ENCODE measurements around the gene CCDC192.

Gene CCDC192

DNA sequence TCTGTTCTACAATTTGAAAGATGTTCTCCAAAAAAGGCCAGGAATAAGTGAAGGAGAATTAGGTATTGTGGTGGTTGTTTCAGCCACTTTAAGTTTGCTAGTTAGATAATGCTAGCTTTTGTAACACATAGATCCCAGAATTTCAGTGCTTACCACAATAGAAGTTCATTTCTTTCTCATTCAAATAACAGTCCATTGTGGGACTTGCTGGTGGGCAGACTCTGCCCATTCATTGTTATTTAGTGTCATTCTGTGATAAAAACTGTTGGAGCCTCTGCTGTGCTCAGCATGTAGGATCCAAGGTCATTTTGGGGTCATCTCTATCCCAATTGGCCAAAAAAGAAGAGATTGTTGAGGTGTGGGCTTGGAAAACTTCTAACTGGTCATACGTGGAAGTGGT lies 106.8 kb downstream of the CCDC192 start:
- DNase-seq (ENCODE audit: low spot score): no peak

DNA sequence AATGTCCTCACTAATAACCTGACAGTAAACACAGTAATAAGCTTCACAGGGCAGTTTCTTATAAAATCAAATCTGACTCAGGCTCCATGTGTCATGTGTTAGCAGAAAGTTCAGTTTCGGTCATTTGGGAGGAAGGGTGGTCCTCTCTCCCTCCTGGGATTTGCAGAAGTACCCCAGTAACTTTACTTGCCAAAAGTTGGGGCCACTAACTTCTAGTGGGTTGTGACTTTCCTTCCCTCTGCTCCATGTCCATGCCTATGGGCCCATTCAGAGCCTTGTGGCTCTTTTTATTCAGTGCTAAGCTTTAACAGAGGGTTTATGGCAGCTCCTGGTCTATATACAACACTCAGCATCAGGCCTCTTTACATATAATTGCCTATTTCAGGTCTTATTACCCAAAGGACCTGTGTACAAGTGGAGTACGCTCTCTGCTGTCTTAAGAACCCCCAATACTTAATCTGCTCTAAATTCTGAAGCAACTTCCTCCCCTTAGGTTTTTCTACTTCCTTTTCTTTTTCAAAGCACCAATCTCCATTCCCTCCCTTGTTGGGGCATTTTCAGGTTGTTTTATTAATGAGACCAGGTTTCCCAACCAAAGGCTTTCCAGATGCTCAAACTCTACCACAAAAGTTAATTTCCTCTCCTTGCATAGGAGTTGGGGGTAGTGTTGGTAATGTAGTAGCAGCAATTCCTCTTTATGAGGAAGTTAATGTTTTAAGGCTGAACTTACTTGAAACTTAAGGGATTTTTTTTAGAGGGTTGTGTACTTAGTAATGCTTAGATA lies 107.7 kb downstream of the CCDC192 start:
- DNase-seq (ENCODE audit: low spot score): no peak

DNA sequence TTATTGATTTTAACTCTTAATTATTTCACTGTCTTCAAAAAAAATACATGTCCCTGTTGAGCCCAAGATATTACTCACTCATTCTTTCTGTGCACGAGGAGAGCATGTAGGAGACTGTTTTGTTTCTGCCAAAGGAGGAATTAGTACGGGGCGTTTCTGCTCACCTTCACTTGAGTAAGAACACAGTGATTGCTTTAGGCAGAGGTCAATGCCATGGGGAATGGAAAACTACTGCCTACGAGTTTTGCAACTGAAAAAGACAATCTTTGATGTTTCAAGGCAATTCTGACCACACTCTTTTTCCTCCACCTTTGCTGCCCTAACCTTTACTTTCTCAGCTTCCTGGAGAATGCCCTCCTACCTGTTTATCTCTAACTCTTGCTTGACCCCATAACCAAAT lies 109.4 kb downstream of the CCDC192 start:
- DNase-seq (ENCODE audit: low spot score): no peak

DNA sequence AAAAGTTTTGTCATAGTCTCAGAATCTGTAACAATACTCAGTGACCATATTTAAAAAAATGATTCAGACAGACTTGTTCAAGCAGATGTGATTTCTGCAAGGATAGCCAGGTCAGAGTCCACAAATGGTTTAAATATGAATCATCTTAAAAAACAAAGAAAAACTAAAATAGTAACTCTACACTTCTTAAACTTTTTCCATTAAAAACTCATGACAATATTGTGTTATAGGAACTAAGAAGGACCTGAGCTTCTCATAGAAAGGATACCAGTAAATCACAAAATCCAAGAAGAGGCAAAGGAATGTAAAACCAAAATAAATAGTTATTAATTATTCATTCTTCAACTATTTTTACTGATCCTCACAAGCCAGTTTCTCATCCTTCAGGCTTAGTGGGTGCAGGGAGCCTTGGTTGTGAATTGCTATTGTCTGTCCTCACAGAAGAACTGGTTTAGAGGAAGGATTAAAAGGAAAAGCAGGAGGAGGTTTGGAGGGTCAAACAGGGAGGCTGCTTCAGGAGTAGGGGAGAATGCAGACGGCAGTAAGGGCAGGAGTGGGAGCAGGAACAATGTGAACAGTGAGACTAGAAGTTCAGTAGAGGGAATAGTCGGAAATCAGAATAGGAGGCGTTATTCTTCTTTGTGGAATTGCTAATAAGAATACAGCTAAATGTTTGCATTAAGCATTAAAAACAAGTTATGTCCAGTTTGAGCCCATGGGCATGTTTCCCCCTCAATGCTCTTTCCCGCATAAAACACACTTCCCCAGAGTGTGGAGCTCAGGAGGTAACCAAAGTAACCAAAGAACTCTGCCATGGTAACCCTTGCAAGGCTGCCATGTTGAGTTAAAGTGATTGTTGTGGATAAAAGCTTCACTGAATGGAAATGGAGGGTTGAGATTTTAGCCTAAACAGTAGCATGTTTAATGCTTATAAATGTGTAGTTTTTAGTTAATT lies 110.7 kb downstream of the CCDC192 start:
- DNase-seq (ENCODE audit: low spot score): no peak

DNA sequence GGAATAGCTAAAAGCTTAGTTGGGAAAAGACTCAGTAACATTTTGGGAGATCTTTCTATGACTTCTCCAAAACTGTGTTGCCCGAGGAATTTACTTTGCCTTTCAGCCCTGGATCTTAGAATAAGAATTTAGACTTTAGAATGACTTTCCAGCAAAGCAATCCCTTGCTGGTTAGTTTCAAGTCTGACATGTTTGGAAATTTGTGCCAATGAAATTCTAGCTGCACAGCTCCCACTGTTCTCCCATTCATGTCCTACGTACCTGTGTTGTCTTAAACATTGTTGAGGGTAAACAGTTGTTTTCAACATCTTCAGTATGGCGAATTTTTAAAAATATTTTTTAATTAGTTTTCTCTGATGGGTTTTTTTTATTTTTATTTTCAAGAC lies 111.4 kb downstream of the CCDC192 start:
- DNase-seq (ENCODE audit: low spot score): no peak

DNA sequence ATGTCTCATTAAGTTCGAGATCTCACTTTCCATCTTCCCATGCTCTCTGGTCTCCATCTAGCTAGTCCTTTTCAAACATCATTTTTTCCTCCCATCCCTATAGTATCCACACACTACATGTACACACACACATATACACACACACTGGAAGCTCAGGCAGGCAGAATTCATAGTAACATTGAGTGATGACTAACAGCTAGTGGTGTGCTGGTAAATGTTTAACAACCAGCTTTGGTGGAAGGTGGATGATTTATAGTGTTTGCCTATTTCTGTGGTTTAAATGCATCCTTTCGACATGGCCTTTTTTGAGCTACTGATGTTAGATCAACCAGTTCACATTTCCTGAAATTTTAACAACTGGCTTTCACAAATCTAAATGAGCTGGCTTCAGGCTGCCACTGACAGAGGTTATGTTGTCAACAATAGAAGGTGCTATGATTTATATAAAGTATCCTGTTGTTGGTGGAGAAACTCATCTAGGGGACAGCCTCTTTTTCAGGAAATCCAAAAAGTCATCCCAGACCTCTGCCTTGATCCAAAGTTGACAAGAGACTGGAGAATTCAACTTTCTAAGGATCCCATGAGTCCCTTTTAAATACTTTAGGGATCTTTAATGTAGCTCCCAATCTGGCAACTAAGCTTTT lies 117.8 kb downstream of the CCDC192 start:
- DNase-seq (ENCODE audit: low spot score): no peak

DNA sequence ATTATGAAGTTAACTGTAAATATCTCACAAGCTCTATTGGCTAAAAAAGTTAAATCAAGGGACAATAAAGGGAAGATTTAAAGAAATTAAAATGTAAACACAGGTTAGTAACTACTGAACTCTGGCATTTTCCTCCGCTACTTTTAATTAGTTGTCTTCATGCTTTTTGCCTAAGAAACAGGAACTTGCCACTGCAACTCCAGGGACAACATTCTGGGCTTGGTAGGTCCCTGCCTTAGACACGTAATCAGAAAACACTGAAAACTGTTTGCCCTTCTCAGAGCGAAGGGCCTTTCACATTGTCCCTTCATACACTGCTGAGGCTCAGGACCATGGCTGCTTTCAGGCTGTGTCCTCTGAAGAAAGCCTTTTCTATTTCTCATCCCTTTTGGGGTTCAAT lies 118.7 kb downstream of the CCDC192 start:
- DNase-seq (ENCODE audit: low spot score): no peak

DNA sequence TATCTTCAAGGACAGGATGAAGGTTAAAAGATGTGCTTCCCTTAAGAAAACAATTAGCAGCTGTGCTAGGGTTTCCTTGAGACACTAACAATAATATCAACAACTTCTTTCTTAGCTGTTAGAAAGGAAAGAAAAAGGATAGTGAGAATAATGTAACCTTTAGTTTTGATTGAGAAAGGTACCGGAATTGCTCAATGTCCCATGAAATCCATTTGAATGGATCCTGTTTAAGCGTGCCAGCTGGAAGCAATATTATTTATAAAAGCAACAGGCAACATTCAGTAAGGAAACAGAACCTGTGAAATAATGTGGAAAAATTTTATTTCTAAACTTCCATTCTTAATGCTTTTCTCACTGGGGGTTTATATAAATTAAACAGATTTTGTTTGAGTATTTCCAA lies 120.9 kb downstream of the CCDC192 start:
- no peak for DNase-seq (ENCODE audit: low spot score)

DNA sequence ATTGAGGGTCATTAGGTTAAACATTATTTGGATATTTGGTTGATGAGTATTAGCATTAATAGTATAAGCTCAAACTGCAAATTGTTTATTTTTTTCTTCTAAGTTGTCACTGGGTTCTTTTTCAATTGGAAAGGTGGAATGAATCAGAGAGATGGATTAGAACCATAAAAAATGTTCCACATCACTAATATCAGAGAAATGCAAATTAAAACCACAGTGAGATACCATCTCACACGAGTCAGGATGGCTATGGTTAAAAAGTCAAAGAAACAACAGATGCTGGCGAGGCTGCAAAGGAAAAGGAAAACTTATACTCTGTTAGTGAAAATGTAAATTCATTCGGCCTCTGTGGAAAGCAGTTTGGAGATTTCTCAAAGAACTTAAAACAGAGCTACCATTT lies 122.8 kb downstream of the CCDC192 start:
- DNase-seq (ENCODE audit: low spot score): no peak

DNA sequence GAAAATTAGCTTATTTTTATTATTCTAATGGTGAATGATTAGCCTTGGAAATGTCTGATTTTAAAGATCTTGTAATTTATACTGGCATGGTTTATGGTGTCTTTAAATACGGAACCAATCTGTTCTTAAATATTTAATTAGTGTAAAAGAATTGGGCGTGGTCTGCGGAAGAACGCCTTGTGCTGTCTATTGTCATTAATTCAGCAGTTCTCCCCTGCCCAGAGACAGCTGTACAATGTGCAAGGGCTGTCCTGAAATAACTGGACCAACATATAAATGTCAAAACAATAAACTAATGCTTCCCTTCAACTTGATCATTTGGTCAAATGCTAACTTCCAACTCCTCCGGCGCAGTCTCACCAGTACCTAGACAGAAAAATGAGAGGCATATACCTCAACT lies 124.3 kb downstream of the CCDC192 start:
- no peak for DNase-seq (ENCODE audit: low spot score)

DNA sequence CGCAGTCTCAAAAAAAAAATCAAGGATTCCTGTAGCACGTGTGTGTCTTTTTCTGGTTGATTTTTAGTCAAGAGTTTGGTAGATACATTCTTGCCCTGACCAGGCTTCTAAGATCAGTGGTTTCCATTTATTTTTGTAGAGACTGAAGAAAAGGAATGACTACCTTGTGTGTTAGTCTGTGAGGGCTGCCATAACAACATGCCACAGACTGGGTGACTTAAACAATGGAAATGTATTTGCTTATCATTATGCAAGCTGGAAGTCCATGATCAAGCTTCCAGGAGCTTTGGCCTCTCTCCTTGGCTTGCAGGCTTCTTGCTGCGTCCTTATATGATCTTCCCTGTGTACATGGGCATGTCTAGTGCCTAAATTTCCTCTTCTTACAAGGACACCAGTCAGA lies 127.0 kb downstream of the CCDC192 start:
- no peak for DNase-seq (ENCODE audit: low spot score)

DNA sequence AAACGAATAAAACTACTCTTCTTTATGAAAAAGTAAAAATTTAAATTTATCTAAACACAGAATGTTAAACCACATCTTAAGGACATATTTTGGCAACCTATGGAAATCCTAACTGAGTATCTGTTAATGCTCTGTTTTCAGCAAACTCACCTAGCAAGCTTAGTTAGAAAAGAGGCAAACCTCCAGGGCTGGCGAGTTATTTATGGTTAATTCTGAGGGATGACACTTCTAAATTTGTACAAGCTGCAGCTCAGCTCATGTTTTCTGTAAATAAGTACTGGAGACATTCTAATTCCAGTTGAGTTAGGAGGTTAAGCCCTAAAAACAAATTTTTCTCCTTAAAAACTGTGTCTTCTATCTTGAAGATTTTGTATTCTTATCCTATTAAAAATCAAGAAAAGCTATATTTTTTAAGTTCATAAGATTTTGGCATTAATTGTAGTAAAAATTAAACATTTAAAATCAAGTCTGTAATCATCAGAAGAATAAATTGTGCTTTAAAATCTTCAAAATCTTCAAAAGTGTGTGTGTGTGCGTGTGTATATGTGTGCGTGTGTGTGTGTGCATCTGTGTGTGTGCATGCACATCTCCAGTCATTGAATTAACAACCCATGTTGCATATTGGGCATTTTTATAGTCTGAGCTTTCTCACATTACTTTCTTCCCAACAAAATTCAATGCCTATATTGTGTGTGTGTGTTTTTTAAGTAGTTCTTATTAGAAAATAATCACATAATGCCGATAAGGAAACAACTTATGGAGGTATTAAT lies 127.8 kb downstream of the CCDC192 start:
- DNase-seq (ENCODE audit: low spot score): no peak

DNA sequence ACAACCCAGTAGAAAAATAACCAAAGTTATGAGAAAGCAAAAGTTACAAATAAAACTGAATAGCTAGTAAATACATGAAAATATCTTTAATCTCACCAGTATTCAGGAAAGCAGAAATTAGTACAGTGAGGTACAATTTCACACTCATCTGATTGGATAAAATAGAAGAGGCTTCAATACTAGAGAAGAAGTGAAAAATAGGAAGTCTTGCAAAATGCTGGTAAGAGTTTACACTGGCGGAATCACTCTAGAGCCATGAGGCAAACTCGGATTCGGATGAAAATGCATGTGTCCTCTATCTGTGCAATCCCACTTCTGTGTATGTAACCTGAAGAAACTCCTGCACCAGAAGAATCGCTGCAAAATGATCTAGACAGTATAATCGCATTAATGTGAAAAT lies 128.9 kb downstream of the CCDC192 start:
- DNase-seq (ENCODE audit: low spot score): no peak

DNA sequence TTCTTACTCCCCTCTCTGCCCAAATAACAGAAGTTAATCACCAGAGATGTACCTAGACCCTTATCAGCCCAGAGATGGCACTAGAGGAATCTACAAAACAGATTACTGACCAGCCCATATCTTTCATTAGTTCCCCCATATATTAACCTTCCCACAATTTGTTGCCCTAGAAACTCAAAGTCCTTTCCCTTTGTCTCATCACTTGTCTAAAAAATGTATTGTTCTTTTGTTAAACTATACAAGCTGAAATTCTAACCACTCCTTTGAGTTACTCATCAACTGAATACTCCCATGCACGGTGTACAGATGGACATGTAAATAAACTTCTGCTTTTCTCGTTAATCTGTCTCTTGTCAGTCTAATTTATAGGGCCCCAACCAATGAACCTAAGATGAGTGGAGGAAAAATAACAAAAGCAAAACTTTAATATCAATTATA lies 130.9 kb downstream of the CCDC192 start:
- DNase-seq (ENCODE audit: low spot score): peak; percentile 44

DNA sequence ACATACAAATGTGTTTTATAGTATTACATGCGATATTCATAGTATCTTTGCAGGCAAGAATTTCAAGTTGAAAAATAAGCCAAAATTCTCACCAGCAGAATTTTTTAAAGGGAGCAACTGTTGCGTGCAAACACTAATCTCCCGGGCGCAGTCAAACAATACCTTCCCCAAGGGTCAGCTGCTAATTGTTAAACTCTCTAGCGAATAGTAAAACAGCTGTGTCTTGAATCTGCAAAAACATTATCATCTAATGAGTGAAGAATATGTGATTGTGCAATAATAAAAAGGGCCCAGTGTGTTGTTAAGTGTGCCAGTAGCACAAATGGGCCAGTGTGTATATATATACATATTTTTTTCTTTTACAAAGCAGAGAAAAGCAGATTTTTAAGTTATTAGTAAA lies 131.4 kb downstream of the CCDC192 start:
- no peak for DNase-seq (ENCODE audit: low spot score)

DNA sequence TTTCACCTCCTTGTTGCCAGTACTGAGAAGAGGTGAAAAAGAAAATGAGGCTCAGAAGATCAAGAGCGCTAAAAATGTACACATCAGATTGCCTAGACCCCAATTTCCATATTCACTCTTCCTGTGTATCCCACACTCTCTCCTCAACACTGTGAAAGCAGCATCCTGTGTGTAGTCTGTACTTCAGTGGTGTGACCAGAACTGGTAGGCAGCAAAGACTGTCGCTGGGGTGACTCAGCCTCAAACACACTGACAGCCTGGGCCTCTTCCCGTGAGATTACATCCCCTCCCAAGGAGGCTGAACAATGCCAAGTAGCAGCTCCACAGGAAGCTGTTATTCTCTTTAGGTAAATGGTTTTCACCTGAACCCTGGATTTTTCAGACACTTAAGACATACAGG lies 135.5 kb downstream of the CCDC192 start:
- DNase-seq (ENCODE audit: low spot score): no peak

DNA sequence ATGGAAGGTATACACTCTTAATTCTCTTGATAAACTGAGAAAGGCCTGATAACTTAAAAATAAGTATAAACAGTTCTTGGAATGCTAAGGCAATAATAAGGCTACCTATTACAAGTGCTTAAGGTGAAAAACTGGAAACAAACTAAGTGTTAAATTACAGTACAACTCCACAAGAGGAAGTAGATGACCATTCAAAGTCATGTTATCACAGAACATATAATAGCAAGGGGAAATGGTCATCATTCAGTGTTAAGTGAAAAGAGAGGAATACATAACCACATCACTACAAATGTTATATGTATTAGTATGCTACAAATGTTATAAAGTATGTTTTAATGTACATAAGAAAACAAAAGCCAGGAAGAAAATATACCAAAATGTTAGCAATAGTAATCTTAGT lies 135.9 kb downstream of the CCDC192 start:
- no peak for DNase-seq (ENCODE audit: low spot score)

DNA sequence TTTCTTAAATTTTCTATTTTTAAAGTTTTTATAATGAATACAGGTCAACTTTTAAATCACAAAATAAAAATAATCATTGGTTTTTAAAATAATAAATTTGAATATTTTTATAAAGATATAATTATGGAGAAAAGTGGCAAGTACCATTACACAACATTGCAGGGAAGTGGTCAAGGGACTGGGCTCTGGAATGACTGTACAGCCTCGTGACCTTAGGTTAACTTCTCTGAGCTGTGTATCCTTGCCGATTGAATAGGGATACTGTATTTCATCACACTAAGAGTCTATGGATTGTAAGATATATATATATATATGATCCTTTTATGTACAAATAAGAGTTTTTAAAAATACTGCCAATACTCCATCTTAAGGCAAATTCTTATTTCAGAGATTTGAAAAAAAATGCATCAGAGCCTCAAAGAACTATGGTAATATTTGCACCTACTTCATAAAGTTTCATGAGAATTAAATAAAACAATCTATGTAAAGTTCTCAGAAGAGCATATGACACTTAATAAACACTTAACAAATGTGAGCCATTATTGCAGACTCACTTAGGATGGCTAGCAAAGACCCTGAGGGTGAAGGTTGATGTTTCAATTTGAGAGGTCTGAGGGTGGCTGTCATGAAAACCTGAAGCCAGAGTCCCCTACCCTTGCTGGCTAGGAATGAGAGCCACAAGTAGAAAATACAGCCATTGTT lies 136.5 kb downstream of the CCDC192 start:
- DNase-seq (ENCODE audit: low spot score): no peak

DNA sequence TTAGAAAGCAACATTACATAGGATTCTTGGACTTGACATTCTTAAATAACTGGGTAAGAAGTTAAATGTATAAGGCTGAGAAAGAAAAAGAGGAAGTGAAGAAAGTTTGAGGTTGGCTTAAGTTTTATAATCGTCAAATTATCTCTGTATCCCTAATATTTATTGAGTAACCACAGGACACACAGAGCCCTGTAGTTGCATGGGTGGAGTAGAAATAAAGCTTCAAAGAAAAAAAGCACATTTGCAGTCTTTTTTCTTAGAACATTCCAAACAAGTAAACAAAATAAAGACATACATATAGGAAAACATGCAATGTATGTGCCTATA lies 137.0 kb downstream of the CCDC192 start:
- no peak for DNase-seq (ENCODE audit: low spot score)

DNA sequence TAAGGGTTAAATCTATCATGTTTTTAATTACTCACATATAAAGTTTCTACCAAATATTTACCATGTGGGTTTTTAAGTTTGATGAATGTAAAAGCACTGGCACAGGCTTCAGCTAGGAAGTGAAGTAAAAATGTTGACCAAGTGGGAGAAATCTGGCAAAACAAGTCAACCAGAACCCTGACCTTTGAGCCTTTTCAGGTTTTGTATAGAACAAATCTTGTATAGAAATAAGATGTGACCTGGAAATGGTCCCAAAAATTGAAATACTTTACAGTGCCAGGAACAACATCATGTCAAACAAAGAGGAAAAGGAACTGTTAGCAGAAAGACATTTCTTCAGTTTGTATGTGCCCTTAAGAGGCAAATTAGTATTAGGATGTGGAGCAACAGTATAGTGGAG lies 137.6 kb downstream of the CCDC192 start:
- no peak for DNase-seq (ENCODE audit: low spot score)

DNA sequence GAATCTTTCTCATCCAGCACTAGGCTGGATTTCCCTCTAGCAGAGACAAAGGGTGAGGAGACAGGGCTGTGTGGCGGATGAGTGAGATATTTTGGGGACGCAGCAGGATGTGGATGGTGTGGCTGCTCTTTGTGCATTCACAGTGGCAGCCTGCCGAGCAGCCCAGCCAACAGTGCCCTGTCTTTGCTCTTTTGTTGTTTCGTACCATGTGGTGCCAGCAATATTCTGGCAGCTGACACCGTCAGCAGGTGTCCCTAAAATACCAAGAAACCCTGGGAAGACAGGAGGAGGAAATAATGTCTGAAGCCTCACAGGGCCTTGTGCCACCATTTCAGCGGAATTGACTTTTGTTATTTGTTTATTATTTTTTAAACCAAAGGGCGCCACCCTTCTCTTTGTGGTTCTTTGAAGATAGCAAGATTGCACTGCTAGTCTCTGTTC lies 141.4 kb downstream of the CCDC192 start:
- DNase-seq (ENCODE audit: low spot score): peak; percentile 98

Data from cerebellar cortex (tissue), 1 donor.